Activated T-cell treated with anti-CD3 and anti-CD28 coated beads, Interleukin-2, amount 50 U/mL, for 1 hour (primary cell): ENCODE data around the gene HES7.

Source experiments
- DNase-seq: peaks from one replicate; pipeline ENCODE4 v3.0.0-alpha.2; 2020

HES7 gene

GRCh38 chr17:8071496-8071895, 52.4 kb downstream of the HES7 start:
- DNase-seq, result no peak
